ENCODE data around the gene TMED4. TPM values are rescaled to one million over a fixed set of nuclear protein-coding genes. Genes with fewer than 3 reads are reported as not detected.

TMED4 gene
- total and polyA plus RNA-seq, 2 experiments from 2014 or later: 43.5 to 98.5 TPM

GRCh38 chr7:44625526-44626471 is 43.8 kb upstream of the TMED4 start (continued):
- TF ChIP-seq REST (IDR thresholded peaks at IDR 0.05; ENCODE audit: unreplicated experiment): no peak
- TF ChIP-seq EZH2phosphoT487 (IDR thresholded peaks at IDR 0.05; ENCODE audit: unreplicated experiment): no peak
- TF ChIP-seq NANOG (IDR thresholded peaks at IDR 0.05; ENCODE audit: borderline replicate concordance): no peak
- TF ChIP-seq ZNF331 (CRISPR knock-in tag; IDR thresholded peaks at IDR 0.05; ENCODE audit: low read depth): no peak
- no peak for TF ChIP-seq STAT1 (IDR thresholded peaks at IDR 0.05; ENCODE audit: unreplicated experiment)
- TF ChIP-seq JUNB (IDR thresholded peaks at IDR 0.05; ENCODE audit: unreplicated experiment): no peak
- TF ChIP-seq ZNF114 (CRISPR knock-in tag; IDR thresholded peaks at IDR 0.05): no peak
- no peak for TF ChIP-seq CTCF (conservative IDR thresholded peaks at IDR 0.05; ENCODE audit: low read depth in 2 of 2)
- TF ChIP-seq EZH2 (IDR thresholded peaks at IDR 0.05; ENCODE audit: low read depth, unreplicated experiment): no peak
- TF ChIP-seq CREB1 (CRISPR knock-in tag; IDR thresholded peaks at IDR 0.05; ENCODE audit: low read depth): no peak
- no peak for TF ChIP-seq POLR2AphosphoS5 (IDR thresholded peaks at IDR 0.05; ENCODE audit: low read depth)

GRCh38 chr7:44624318-44624717 is 42.3 kb upstream of the TMED4 start:
- Mint-ChIP-seq H3K9me3 (no peaks in the 10 kb centered on the region), H3K27me3 (ENCODE audit: insufficient read depth, low read depth, poor library complexity) (peaks cover 10% of the 10 kb centered on the region), H3K36me3 (ENCODE audit: low read depth) (peaks cover 14% of the 10 kb centered on the region), H3K4me3 (no peak overlapping the region), H3K4me1 (no peaks in the 10 kb centered on the region; the same call in 1 of the 3 replicates), H3K27ac (peak overlapping the region; percentile 62; the same call in 1 of the 2 replicates)
- H3K27me3 ChIP-seq (ENCODE audit: insufficient read depth): no peaks in the 10 kb centered on the region
- H3K27ac ChIP-seq (ENCODE audit: low read depth): no peak overlapping the region
- no peaks in the 10 kb centered on the region for H3K9me2 ChIP-seq (ENCODE audit: insufficient read depth)
- H4K20me1 ChIP-seq (replicated peaks; ENCODE audit: insufficient read depth): peaks cover 34% of the 10 kb centered on the region
- TF ChIP-seq ZNF114 (CRISPR knock-in tag; IDR thresholded peaks at IDR 0.05): no peak
- no peak for TF ChIP-seq CREB1 (CRISPR knock-in tag; IDR thresholded peaks at IDR 0.05; ENCODE audit: low read depth)
- no peak for TF ChIP-seq ZNF331 (CRISPR knock-in tag; IDR thresholded peaks at IDR 0.05; ENCODE audit: low read depth)
- TF ChIP-seq JUNB (IDR thresholded peaks at IDR 0.05; ENCODE audit: unreplicated experiment): no peak
- no peak for TF ChIP-seq CTCF (conservative IDR thresholded peaks at IDR 0.05; ENCODE audit: low read depth in 2 of 2)
- no peak for TF ChIP-seq NANOG (IDR thresholded peaks at IDR 0.05; ENCODE audit: borderline replicate concordance)
- H3K4me1 ChIP-seq (ENCODE audit: insufficient read depth): no peaks in the 10 kb centered on the region
- peaks cover 63% of the 10 kb centered on the region for H3K79me2 ChIP-seq (replicated peaks; ENCODE audit: insufficient read depth)
- no peaks in the 10 kb centered on the region; the same call in 1 of the 2 replicates for H3K36me3 ChIP-seq (ENCODE audit: insufficient read depth)
- H3K4me3 ChIP-seq: no peak overlapping the region
- no peaks in the 10 kb centered on the region for H3F3A ChIP-seq (replicated peaks; ENCODE audit: low read depth)
- no peak overlapping the region for H2AFZ ChIP-seq
- no peak for ATAC-seq
- no peak overlapping the region for H3K4me2 ChIP-seq
- no peak for DNase-seq (ENCODE audit: low spot score)
